SHP77 (cell line): ENCODE measurements around the gene UTRN.

Source experiments
- DNase-seq, 2 experiments: peaks; one replicate each; lab custom pipeline; 2025; lab: John Stamatoyannopoulos, UW

Gene UTRN

DNA sequence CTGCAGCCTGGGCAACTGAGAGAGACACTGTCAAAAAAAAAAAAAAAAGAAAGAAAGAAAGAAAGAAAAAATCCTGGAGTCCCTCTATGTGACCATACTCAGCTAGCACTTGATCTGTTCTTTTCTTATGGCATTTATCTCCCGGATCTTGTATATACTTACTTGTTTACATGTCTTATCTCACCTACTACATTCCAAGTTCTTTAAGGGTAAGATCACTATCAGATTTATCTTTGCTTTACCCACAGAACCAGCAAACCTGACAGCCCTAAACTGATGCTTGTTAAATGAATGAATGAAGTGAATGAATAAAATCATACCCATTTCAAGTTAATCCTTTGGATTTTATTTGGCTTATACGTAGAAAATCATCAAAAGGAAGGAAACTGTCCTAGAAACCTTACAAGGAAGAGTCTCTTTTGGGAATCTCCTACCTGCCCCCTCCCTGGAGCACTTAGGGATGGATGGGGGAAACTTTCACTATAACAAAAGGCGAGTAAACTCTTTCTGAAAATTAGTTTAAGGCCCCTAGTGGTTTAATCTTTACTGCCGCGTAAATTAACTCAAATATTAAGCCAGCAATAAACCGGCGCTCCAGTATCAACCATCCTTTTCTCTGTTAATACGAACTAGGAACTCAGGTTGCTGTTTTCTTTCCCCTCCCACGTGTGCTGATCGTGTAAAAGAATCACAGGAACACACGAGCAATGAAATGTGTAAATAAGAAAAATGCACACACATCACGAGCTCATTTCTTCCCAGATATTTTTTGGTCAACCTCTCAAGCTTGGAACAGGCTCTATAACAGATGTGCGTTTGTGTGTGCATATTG, 1.3 kb upstream of the UTRN start:
- no peak for DNase-seq

DNA sequence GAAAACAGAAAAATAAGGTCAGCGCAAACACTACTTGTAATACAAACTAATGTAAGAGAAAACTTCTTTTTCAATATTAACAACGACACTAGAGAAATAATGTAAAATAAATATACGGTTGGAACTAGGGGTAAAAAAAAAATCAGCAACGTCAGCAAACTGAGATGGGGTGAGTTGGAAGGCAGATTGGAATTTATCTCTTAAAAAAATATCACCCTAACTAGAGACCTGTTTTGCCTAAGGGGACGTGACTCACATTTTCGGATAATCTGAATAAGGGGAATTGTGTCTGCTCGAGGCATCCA, 705 bp upstream of the UTRN start:
- no peak for DNase-seq

DNA sequence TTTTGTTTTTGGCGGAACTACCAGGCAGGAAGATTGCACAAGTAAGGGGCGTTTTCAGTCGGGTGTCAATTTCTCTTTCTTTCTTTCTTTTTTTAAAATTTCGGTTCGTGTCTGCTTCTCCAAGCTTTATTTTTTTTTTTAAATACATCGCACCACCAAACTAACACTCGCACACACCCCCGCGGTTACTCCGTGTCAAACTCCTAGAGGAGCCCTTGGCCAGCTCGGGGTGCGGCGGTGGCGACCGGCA, 338 bp downstream of the UTRN start:
- DNase-seq = no peak

DNA sequence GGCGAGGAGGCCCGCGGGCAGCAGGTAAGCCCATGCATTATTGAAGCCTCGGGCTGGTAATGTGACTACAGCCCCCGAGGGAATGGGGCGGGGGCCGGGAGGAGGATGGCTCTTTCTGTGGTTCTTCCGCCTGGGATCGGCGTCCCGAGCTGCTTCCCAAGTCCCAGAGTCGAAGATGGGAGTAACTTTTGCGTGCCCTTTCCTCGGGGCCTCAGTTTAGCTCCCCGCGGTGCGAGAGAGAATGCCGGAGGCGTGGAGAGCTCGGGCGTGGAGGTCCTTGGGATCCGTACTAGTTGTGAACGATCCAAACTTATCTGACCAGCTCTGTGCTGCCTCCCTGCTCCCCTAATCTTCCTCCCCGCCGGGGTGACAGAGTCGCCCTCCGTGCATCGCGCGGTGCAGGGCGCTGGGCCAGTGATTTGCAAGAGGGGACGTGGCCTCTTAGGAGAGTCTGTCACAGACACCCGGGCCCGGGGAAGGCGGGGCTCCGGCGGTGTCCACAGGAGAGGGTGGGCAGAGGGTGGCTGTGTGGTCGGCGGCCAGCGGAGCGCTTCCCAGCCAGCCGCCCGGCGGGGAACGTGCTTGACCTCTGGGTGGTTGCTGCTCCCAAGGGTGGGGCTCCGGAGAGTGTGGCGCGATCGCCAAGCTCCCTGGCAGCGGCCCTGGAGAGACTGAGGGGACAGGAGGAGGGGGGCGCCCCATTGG, 815 bp downstream of the UTRN start:
- DNase-seq = no peak

DNA sequence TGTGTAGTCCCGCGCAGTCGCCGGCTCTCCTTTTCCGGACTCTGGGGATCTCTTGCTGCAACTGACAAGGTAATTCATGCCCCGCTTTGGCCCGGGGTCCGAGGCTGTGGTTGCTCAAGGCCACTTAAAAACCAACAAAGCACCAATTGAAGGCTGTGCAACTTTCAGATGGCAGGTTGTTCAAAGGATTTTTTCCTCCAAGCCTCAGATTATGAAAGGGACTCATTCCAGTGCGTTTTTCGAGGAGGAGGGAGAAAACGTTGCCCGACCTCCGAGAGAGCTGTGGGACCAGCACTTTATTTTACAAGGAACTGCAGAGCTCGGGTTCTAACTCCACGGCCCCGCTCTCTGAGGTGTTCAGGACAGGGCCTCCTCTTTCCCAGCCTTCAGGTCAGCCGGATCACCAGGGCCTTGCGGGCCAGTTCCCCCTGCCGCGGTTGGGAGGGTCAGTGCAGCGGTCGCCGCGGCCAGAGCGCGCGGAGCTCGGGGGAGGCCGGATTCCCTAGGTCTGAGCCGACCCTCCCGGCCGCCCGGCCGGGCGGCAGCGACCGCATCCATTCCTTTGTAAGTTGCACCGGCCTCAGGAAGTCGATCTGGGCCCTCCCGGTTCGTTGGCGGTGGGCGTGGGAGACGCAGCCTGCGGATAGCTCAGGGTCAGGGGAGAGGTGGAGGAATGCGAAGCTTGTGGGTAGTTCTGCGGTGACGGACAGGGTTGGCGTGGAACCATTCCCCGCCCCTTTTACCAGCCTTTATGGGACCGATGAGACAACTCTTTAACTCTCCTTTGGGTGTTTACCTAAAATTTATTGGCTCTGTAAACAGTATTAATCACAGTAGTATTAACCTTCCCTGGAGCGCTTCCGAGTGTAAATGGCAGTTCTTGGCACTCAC, 1.6 kb downstream of the UTRN start:
- DNase-seq = no peak

DNA sequence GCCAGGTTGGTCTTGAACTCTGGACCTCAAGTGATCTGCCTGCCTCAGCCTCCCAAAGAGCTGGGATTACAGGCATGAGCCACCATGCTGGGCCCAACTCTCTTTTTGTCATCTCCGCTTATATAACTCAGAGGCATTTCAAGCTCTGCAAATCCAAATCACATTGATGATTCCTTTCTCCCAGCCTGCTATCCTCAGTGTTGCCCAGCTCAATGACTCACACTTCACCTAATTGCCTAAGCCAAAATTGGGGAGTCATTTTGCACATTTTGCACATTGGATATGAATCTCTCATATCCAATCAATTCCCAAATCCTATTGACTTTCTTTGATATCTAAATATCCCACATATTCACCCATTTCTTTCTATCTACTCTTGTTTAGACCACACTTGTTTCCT, 3.9 kb downstream of the UTRN start:
- no peak for DNase-seq

DNA sequence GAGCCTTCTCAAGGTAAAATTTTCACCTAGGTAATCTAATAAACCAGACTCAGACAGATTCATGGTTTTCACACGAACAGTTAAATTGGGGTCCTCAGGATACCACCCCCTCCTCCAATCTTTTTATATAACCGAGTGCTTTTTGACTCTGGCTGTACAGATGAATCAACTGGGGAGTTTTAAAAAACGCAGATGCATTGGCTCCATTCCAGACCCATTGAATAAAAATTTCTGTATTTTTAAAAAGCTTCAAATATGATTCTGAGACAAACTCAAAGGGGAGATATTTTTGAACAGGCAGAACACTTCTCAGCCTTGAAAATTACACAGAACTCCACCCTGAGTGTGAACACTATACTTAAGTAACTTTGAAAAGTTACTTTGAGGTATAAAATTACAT, 7.2 kb downstream of the UTRN start:
- DNase-seq = no peak

DNA sequence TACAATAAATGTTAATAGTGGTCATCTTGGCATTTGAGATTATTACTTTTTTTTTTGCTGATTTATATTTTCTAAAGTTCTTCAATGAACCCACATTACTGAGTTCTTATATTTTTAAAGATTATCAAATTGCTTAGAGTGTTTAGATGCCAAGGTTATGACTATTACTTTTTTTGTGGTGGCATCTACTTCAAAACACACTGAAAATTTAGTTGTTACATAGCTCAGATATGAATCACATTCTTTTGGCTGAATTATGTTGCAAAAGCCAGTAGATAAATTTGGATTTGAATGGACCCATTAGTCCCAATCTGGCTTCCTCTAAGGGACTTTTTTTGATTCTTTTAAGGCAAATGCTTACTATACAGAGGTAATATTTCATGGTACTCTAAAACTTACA, 8.9 kb downstream of the UTRN start:
- DNase-seq = no peak

DNA sequence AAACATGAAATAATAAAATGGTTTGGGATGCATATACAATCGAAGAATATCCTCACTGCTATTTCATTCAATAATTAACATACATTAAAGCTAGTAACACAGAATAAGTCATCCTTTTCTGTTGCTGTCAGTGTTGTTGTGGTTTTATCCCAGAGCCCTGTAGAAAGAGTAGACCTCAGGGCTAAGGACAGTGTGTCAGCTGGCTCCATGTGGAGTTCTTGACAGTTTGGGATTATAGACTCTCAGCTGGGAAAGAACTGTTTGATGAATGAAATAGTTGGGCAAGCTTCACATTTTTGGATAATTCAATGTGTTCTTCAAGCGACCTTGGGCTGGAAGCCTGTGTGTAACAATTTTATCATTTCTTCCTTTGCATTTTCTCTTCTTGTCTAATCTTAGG, 10.1 kb downstream of the UTRN start:
- DNase-seq = no peak

DNA sequence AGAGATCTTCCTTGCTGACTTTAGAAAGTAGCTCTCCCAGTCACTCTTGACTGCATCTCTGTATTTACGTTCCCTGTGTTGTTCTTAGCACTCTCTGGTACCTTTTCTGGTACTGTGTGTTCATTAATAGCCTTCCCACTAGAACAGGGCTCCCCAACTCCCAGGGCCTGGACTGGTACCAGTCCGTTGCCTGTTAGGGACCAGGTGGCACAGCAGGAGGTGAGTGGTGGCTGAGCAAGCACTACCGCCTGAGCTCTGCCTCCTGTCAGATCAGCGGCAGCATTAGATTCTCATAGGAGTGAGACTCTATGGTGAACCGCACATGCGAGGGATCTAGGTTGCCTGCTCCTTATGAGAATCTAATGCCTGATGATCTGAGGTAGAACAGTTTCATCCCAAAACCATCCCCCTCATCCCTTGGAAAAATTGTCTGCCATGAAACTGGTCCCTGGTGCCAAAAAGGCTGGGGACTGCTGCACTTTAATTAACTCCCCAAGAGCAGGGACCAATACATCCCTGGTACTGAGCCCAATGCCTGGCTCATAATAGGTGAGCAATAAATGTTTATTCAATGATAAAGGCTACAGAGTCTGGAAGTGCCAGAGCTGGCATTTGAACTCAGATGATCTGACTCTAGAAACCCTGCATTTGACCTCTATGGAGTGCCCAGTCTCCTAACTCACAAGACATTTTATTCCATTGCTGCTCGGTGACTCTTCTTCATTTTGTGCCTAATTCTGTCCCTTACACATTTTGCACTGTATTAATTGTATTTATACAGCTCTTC, 11.0 kb downstream of the UTRN start:
- DNase-seq = no peak

DNA sequence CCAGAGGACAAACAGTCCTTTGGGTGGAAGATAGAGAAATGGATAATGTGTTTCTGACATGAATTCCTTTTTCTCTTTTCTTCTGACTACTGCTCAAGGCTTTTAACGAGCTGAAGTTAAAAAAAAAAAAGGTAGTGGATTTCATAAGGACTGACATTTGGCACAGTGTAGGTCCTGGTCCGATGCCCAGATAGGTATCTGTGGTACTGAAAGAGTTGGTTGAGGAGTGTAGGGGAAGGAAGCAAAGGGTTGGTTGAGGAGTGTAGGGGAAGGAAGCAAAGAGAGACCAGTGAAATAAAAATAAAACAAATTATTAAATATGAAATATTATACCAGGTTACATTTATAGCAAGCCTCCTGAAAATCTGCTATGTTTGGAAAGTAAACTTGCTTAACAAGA, 11.8 kb downstream of the UTRN start:
- DNase-seq = no peak

DNA sequence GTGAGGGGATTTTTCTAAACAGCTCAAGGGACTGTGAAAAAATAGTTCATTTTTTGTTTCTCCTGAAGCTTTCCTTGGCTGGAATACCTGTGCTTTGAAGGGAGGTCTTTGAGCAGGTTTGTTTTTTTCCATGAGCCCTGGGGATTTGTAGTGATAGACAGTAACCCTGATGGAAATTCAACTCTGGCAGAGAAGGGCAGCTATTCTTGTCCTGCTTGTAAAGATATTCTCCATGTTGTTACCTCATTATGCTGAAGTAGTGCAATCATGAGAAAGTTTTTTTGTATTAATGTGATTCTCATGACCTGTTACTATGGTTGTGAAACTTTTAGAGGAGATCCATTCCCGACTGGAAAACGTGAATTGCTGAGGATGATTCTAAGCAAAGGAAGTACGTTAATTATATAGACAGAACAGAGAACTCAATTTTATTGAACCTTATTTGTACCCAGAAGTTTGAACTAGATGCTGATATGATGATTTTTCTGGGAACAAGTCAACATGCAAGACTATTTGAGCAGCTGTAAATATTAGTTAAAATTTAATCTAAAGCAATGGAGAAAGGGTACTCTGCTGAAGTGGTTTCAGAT, 12.5 kb downstream of the UTRN start:
- no peak for DNase-seq

DNA sequence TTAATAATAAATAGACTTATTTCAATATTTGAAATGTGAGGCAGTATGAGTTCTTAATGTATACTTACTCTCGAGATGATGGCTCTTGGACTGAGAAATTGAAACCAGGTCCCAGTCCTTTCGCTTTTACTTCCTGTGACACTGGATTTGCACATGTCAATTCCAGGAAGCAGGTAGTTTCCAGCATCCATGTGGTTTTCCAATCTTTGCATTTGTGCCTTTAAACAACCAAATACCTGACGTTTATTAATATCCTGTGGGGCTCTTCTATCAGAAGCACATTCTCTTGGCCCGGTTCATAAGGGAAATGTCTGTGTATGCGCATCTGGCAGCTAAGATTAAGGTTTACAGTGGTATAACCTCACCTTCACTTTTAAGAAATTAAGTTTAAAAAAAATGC, 13.1 kb downstream of the UTRN start:
- no peak for DNase-seq

DNA sequence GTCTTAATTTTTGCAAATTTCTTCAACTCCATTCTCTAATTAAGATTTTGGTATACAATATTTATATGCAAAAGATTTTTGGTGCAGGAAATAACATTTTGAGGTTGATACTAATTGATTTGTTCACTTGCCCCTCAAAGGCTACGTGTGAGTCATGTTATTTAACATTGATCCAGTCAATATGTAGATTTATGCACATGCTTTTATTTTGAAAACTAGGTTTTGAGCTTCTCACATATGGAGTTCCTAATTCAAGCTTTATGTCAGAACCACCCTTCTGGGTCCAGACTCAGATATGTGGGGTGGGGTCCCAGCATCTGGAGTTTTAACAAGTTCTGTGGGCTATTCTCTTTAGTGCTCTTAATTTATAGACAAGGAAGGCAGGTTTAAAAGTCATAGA, 13.8 kb downstream of the UTRN start:
- DNase-seq = no peak

DNA sequence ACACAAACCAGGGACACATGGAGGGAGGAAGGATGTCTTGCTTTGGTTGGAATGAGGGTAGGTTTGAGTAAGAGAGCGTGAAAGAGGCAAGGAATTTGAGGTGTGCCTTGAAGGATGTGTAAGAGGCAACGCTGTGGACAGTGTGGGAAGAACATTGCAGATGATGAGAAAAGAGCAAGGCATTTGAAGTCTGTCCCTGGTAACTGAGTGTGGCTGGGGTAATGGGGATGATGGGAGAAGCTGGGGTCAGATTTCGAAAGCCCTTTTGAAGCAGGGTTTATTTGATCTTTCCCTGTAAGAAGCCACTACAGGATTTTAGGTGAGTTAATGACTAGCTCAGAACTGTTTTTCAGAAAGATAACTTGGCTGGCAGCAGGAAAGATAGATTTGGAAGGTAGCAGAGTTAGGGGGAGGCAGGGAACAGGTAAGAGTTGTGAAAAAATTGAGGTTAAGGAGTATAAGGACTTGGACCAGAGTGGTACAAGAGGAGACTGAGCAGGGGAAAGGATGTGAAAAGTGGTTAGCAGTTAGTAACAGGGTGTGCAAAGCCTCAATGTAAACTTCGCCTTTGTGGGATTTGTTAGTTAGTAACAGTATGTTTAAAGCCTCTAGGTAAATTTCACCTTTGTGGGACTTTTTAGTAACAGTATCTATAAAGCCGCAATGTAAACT, 17.7 kb downstream of the UTRN start:
- DNase-seq = no peak

DNA sequence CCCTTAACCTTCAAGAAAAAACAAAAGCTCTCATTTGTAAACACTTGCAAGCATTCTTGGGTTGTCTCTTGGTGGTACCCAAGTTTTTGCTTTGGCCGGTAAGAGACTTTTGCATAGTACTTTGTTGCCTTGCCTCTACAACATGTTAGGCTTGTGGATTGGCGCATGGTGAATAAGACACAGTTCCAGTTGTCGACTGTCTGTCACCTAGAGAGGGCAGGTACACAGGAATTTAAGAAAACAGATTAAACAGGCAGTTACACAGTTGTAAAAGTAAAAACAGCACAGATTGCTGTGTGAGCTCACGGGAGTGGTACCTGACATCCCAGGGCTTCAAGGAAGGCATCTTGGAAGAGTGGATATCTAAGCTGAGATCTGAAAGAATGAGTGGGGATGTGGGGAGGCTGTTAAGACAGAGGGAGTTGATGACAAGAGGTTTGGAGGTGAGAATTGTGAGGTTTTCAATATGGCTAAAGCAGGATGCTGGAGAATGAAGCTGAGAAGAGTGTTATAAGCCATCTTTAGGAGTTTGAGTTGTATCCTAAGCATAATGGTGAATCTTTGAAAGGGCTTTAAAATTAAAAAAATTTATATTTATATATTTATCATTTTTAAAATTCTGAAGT, 19.2 kb downstream of the UTRN start:
- no peak for DNase-seq

DNA sequence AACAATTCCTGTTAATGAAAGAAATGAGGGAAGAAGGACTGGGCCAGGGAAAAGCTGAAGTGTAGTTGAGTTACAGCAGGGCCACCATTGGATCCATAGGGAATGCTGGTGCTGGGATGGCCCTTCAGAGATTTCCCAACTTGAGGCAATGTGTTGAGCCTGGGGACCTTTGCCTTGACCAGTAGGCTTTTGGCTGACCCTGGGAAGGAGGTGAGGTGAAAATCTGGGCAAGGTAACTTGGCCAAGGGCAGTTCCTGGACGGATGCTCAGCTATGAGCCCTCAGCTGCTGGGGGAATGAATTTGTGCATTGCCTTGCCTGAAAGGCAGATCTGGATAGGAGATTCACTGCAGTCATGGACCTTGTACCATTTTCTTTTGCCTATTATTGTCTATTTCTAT, 20.4 kb downstream of the UTRN start:
- DNase-seq = no peak

DNA sequence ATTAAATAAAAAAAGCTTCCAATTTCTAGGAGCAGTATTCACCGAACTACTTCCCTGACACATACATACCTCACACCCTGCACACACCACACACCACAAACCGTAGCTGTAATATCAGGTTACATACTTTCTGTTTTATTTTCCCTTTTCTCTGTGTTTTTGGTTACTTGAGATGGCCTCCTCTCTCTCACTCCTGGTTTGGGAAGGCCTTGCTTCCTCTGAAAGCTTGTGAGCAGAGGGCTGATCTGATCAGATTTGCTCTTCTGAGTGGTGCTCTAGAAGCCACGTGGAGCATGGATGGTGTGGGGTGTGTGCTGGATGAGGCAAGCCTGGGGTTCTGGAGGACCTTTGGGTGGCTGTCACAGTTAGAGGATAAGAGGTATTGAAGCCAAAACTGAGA, 20.9 kb downstream of the UTRN start:
- DNase-seq = no peak

DNA sequence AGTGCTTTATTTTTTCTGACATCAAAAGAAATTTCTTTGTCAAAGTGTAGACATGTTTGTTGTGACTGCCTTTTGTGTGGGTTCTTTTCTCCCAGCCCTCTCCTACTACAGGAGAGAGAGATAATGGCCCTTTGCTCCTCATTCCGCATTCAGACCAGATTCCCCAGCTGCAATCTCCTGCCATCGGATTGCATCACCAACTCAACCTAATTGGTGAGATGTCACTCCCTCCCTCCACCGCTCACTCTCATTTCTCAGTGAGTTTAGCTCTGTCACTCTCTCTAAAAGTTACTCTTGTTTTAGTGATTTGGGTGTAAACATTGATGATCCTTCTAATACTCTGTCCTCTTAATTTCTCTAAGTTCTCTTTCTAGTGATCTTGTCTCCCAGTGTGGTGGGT, 22.7 kb downstream of the UTRN start:
- DNase-seq = no peak

DNA sequence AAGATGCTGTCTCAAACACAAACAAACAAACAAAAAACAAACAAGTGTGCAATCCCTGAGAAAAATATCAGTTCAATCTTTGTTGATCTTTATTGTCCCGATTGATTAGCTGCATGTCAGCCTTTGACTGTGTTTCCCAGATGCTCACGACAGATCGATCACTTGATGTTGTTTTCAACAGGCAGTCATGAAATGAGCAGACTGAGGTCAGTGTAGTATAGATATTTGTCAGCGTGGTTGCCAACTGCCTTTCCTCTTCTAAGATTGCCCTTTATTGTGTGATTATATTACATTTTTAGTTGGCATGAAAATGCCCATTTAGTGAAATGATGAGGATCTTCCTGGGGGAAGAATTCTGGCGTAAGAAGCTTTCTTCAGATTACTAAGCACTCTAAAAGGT, 25.6 kb downstream of the UTRN start:
- no peak for DNase-seq

DNA sequence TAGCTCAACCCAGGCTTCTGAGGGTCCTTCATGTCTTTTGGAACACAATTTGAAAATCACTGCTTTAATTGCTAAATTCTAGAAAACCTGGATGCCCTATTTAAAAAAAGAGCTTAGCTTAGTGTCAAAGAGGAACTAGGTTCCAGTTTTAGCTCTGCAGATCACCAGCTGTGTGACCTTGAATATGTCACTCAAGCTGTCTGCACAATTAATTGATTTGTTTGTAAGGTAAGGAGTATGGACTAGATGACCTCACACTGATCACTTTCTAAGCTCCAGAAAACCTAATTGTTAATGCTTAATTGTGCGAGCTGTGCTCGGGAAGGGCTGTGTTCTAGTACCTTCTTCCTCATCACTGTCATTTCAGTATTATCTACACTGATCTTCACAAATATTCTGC, 26.2 kb downstream of the UTRN start:
- no peak for DNase-seq
